ENCODE measurements around the gene FHIT.
"Not testable (repeated sequence)": the region's sequence is repeated elsewhere in the genome, so short reads cannot be mapped to it uniquely, and the experiment has no call there.

Gene FHIT

GRCh38 chr3:60730371-60730770, 520.9 kb downstream of the FHIT start:
- DNase-seq (ENCODE audit: low spot score): no peak

GRCh38 chr3:60729056-60729455, 522.2 kb downstream of the FHIT start:
- no peak for DNase-seq (ENCODE audit: low spot score)

- DNase-seq (ENCODE audit: low spot score): no peak
Observed at GRCh38 chr3:60728006-60728405, 523.2 kb downstream of the FHIT start.

GRCh38 chr3:60720736-60721135, 530.5 kb downstream of the FHIT start:
- DNase-seq (ENCODE audit: low spot score): no peak

DNA sequence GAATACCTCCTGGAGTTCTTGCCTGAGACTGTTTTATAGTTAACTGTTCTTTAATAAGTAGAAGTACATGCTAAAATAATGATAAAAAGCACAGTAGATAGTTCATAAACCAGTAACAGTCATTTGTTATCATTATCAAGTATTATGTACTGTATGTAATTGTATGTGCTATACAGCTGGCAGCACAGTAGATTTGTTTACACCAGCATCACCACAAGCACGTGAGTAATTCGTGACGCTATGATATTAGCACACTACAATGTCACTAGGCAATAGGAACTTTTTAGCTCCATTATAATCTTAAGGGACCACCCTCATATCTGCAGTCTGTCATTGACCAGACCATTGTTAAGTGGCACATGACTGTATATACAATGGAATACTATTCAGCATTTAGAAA, 534.7 kb downstream of the FHIT start:
- DNase-seq (ENCODE audit: low spot score): no peak

GRCh38 chr3:60708191-60708975, 542.9 kb downstream of the FHIT start:
- no peak for DNase-seq (ENCODE audit: low spot score)

GRCh38 chr3:60707452-60708020, 543.7 kb downstream of the FHIT start:
- no peak for DNase-seq (ENCODE audit: low spot score)

DNA sequence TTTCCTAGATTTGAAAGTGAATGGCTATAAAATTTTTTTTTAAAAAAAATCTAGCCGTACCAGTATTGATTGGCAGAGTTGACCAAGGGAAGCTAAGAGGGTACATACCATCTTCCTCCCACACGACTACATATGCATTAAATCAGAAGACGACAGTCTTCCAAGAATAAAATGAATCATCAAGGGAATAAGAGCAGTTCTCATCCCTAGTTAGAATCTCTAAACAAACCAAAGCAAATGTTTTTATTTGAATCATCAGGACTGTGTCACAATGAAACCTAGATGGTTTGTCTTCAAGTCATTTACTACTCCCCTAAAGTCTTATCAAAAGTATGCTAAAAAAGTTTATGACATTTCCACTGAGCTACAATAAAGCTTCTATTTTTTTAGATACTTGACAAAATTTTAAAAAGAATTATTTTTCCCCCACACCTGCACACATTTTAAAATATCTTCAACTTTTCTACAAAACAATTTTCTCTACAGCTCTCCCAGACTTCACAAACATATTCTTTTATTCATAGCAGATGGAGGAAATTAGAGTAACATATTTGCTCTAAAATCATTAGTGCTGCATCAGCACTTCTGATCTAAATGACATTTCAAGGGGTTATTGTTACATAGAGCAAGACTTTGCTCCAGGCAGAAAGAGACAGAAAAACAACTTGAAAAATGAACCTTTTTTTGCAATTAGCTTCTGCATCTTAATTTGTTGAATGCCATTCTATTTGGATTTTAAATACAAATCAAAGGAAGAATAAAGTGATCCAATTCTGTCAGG, 547.1 kb downstream of the FHIT start:
- DNase-seq (ENCODE audit: low spot score): no peak

DNA sequence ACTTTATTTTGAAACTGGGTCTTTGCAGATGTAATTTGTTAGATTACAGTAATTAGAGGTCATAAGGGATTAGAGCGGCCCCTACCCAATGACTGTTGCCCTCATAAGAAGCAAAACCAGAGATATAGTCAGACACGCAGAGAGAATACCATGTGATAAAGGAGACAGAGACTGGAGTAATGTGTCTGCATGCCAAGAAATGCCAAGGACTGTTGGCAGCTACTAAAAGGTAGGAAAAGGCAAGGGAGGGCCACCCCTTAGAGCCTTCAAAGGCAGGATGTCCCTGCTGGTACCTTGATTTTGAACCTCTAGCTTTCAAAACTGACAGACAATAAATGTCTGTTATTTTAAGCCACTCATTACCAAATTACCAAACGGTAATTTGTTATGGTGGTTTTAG, 548.2 kb downstream of the FHIT start:
- DNase-seq (ENCODE audit: low spot score): peak; percentile 8

GRCh38 chr3:60698117-60698516, 553.1 kb downstream of the FHIT start:
- DNase-seq (ENCODE audit: low spot score): no peak

- DNase-seq (ENCODE audit: low spot score): no peak
Observed at GRCh38 chr3:60697132-60697531, 554.1 kb downstream of the FHIT start.

DNA sequence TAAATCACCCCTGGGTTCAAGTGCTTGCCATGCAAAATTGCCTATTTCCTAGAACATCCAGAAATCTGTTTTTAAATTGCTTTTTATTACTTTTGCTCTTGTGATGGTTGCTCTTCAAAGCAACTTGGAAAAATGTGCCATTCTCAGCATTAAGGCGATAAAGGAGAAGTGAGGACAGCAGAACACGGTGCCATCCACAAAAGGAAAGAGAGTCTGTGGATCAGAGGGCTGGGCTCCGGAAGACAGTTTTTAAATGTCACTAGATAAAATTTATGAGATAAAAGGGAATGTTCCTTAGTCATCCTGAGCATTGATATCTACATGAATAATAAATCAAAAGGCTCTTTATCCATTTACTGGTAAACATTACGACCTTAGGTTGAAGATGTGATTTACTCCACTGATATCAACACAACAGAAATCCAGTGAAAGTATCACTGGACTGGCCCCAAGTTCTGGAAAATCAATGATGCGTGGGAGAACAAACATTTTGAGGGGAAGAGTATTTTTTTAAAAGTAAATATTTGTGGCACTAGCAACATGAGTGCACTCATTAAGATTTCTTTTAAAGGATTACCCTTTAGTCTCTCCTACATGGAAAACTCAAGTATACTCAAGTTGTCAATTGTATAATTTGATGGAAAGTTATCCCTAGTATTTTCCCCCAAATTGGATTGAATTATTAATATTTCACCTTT, 554.7 kb downstream of the FHIT start:
- DNase-seq (ENCODE audit: low spot score): no peak

GRCh38 chr3:60675424-60675823, 575.8 kb downstream of the FHIT start:
- no peak for DNase-seq (ENCODE audit: low spot score)

- DNase-seq (ENCODE audit: low spot score): no peak
Observed at GRCh38 chr3:60674870-60675269, 576.4 kb downstream of the FHIT start.

- DNase-seq (ENCODE audit: low spot score): no peak
Observed at GRCh38 chr3:60673123-60673522, 578.1 kb downstream of the FHIT start.

- not testable (repeated sequence) for DNase-seq (ENCODE audit: low spot score)
Observed at GRCh38 chr3:60672337-60672736, 578.9 kb downstream of the FHIT start.

GRCh38 chr3:60669636-60670035, 581.6 kb downstream of the FHIT start:
- no peak for DNase-seq (ENCODE audit: low spot score)

DNA sequence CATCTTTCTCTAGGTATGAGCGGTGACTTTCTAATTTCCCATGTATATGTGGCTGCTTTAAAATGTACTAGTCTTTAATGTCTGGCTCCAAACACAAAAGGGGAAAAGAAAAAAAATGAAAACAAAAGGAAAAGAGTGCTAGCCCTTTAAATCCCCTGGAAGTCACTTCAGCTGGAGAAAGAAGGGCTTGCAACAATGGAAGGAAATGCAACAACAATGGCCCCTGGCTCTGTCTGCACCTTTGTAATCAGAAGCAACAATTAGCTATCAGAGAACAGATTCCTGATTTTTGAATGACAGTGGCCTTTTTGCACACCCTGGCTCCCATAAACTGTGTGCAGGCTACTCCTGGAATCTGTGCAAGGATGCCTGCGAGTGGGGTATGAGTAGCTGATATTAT, 591.2 kb downstream of the FHIT start:
- DNase-seq (ENCODE audit: low spot score): no peak

GRCh38 chr3:60659098-60659497, 592.2 kb downstream of the FHIT start:
- no peak for DNase-seq (ENCODE audit: low spot score)

GRCh38 chr3:60657972-60658371, 593.3 kb downstream of the FHIT start:
- DNase-seq (ENCODE audit: low spot score): no peak

DNA sequence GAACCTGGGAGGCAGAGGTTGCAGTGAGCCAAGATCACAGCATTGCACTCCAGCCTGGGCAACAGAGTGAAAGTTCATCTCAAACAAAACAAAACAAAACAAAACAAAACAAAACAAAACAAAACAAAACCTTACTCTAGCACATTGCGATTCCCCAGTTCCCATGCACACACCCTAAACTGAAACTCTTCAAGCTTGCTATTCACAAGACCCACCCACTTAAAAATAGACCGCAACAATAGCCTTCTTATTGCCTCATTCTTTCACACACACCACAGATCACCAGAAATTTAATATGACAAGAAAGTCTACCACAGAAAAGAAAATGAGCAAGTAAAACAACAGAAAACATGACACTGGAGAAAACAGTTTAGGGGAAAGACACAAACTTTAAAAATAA, 598.4 kb downstream of the FHIT start:
- no peak for DNase-seq (ENCODE audit: low spot score)

DNA sequence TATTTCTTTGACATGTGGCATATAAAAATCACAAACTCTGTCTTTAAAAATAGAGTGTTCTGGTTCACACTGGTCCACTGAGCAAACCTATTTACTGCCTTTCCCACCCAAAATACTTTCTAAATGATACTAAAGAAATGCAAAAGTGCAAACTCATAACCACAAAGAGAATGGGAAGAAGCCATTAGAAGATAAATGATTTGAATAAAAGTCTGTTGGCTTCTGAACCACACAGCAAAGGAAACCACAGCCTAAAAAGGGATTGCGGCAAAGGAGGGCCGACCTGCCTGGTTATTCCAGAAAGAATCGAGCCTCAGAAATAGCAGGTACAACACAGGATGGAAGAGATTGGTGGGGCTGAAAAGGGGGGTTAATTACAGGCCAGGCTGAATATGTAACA, 599.5 kb downstream of the FHIT start:
- no peak for DNase-seq (ENCODE audit: low spot score)
